ENCODE measurements around the gene FAM135A. TPM values are rescaled to one million over a fixed set of nuclear protein-coding genes. Genes with fewer than 3 reads are reported as not detected.

The FAM135A gene
- total and polyA plus RNA-seq, 2 of the 4 experiments (the other 2 are of a cell fraction) = 2.2 to 7.9 TPM

DNA sequence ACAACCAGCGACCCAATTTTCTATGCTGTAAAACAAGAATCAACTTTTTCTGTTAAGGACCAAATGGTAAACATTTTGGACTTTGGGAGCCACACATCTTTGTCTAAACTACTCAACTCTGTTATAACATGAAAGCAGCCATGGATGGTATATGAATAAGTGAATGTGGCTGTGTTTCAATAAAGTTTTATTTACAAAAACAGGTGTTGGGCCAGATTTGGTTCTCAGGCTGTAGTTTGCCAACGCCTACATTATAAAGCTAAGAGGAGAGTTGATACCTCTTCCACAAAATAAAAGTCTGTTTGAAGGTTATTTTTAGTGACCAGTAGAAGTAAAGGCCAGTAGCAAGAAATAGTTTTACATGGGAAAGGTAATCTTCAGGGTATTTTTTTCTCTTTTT, 93.0 kb downstream of the FAM135A start:
- no peak overlapping the region for H3K9ac ChIP-seq (ENCODE audit: low read depth, low read length)
- 0 out of 2 replicates have a peak, but pooled peaks cover 1% of the 10 kb centered on the region for H3K36me3 ChIP-seq (ENCODE audit: control insufficient read depth, insufficient read depth, low read length)
- CTCF ChIA-PET = no interaction called here
- no peaks in the 10 kb centered on the region for H3K27me3 ChIP-seq (ENCODE audit: control insufficient read depth, insufficient read depth, low read length)
- H4K5ac ChIP-seq (ENCODE audit: low read depth, low read length) = no peak overlapping the region
- no peak overlapping the region for H2BK5ac ChIP-seq (ENCODE audit: low read depth, low read length, poor library complexity, severe bottlenecking)
- no peak overlapping the region for H2AK9ac ChIP-seq (replicated peaks; ENCODE audit: low read depth, low read length, poor library complexity)
- H3K4me1 ChIP-seq (ENCODE audit: control insufficient read depth, insufficient read depth, low read length) = no peaks in the 10 kb centered on the region
- in situ Hi-C loops (cut with MboI; ENCODE audit: low sequenced_read_pairs) = no loop called here
- H4K20me1 ChIP-seq (ENCODE audit: insufficient read depth, low read length) = no peaks in the 10 kb centered on the region
- no peak overlapping the region for H3K4me3 ChIP-seq (ENCODE audit: insufficient read depth, low read depth, low read length)
- H3K23ac ChIP-seq (ENCODE audit: low read depth, low read length) = no peak overlapping the region
- H2BK120ac ChIP-seq (ENCODE audit: low read depth, low read length) = no peak overlapping the region
- no peak overlapping the region for H2BK15ac ChIP-seq (ENCODE audit: low read depth, low read length)
- H2AK5ac ChIP-seq (ENCODE audit: low read depth, low read length) = no peak overlapping the region
- no peak overlapping the region for H2BK20ac ChIP-seq (ENCODE audit: low read depth, low read length)
- no peak overlapping the region for H4K8ac ChIP-seq (ENCODE audit: low read depth in 2 of 2, low read length in 2 of 2)
- H3K18ac ChIP-seq (ENCODE audit: low read depth, low read length) = no peak overlapping the region
- no peak for ATAC-seq (ENCODE audit: low read depth)
- TF ChIP-seq CEBPB (IDR thresholded peaks at IDR 0.05; ENCODE audit: low read depth, low read length) = no peak
- no peak for TF ChIP-seq FOS (IDR thresholded peaks at IDR 0.05; ENCODE audit: low read depth, low read length)
- no peak for TF ChIP-seq RFX5 (IDR thresholded peaks at IDR 0.05; ENCODE audit: low read depth, low read length)
- TF ChIP-seq, protein P1, sequence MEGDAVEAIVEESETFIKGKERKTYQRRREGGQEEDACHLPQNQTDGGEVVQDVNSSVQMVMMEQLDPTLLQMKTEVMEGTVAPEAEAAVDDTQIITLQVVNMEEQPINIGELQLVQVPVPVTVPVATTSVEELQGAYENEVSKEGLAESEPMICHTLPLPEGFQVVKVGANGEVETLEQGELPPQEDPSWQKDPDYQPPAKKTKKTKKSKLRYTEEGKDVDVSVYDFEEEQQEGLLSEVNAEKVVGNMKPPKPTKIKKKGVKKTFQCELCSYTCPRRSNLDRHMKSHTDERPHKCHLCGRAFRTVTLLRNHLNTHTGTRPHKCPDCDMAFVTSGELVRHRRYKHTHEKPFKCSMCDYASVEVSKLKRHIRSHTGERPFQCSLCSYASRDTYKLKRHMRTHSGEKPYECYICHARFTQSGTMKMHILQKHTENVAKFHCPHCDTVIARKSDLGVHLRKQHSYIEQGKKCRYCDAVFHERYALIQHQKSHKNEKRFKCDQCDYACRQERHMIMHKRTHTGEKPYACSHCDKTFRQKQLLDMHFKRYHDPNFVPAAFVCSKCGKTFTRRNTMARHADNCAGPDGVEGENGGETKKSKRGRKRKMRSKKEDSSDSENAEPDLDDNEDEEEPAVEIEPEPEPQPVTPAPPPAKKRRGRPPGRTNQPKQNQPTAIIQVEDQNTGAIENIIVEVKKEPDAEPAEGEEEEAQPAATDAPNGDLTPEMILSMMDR (conservative IDR thresholded peaks at IDR 0.05; ENCODE audit: low read depth, low read length) = no peak
- intact Hi-C loops (cut with micrococcal nuclease) = no loop called here
- H4K91ac ChIP-seq (ENCODE audit: insufficient read depth, low read depth, low read length) = no peak overlapping the region
- no peak overlapping the region for H3K4ac ChIP-seq (ENCODE audit: low read depth, low read length)
- dilution Hi-C loops (cut with HindIII; ENCODE audit: low sequenced_read_pairs, unreplicated experiment) = no loop called here
- POLR2A ChIA-PET (ENCODE audit: unreplicated experiment) = no interaction called here
- no peaks in the 10 kb centered on the region for H3K79me1 ChIP-seq (ENCODE audit: low read depth in 1 of 2, low read length in 2 of 2)
- H3K27ac ChIP-seq (ENCODE audit: insufficient read depth, low read length) = no peak overlapping the region
- no peak overlapping the region for H3K56ac ChIP-seq (ENCODE audit: extremely low read depth, insufficient read depth, low read length)
- no peak for DNase-seq
- H3K4me2 ChIP-seq (ENCODE audit: low read depth, low read length) = no peak overlapping the region
- BruUV-seq (replicated peaks) = no TSS peak
- H3K9me3 ChIP-seq (ENCODE audit: control insufficient read depth, insufficient read depth, low read length) = 0 out of 2 replicates have a peak, but pooled peaks cover 2% of the 10 kb centered on the region
- H3K9me1 ChIP-seq (ENCODE audit: insufficient read depth, low read length) = no peaks in the 10 kb centered on the region
- WGBS, 2 experiments (ENCODE audit: extremely low coverage in 2 of 2, insufficient read length in 1 of 2) = no CpG with 5 or more reads among the region's 2 CpGs
- no peak overlapping the region for H3K14ac ChIP-seq (replicated peaks; ENCODE audit: low read depth, low read length)
- H2AFZ ChIP-seq (replicated peaks; ENCODE audit: low read length, poor library complexity) = no peak overlapping the region

Measured in IMR-90 (cell line).